DOHH2 (cell line): ENCODE results near the gene RAG2.

ENCODE experiments used
- H3F3A ChIP-seq: fragments of 200-600 bp; sonication (generic), shearing (Covaris generic); 2 replicates; pipeline ENCODE4 v1.6.0; 2016; ENCODE audit warnings: antibody characterized with exemption, mild to moderate bottlenecking; ENCODE audit not compliant: control insufficient read depth, insufficient read depth
- H3K27ac ChIP-seq: fragments of 200-600 bp; sonication (generic); 2 replicates; pipeline ENCODE4 v1.5.1; 2014; ENCODE audit warnings: low read depth, mild to moderate bottlenecking, low read length, moderate library complexity
- H3K27me3 ChIP-seq: fragments of 200-600 bp; sonication (generic); 2 replicates; pipeline ENCODE4 v1.6.1; 2014; ENCODE audit warnings: mild to moderate bottlenecking, low read length, mixed read lengths; ENCODE audit not compliant: control insufficient read depth
- H3K36me3 ChIP-seq: fragments of 200-600 bp; sonication (generic); 2 replicates; pipeline ENCODE4 v1.6.1; 2014; ENCODE audit warnings: mild to moderate bottlenecking, low read length, moderate library complexity, mixed read lengths; ENCODE audit not compliant: control insufficient read depth
- H3K4me1 ChIP-seq: fragments of 200-600 bp; sonication (generic); 2 replicates; pipeline ENCODE4 v1.6.1; 2014; ENCODE audit warnings: mild to moderate bottlenecking, low read length, mixed read lengths; ENCODE audit not compliant: control insufficient read depth
- H3K4me2 ChIP-seq: fragments of 200-600 bp; sonication (generic); 2 replicates; pipeline ENCODE4 v1.6.0; 2014; ENCODE audit warnings: mild to moderate bottlenecking, low read length, moderate library complexity
- H3K4me3 ChIP-seq: fragments of 200-600 bp; sonication (generic); 2 replicates; pipeline ENCODE4 v1.5.1; 2014; ENCODE audit warnings: mild to moderate bottlenecking, low read length, mixed read lengths
- H3K79me2 ChIP-seq: fragments of 200-600 bp; sonication (generic); 2 replicates; pipeline ENCODE4 v1.6.1; 2014; ENCODE audit warnings: mild to moderate bottlenecking, low read length, mixed read lengths; ENCODE audit not compliant: control insufficient read depth
- H3K9me2 ChIP-seq: fragments of 200-600 bp; sonication (generic); replicated peaks from 2 replicates; pipeline ENCODE4 v1.6.1; 2014; ENCODE audit warnings: mild to moderate bottlenecking, low read length, mixed read lengths; ENCODE audit not compliant: control insufficient read depth
- H3K9me3 ChIP-seq: fragments of 200-600 bp; sonication (generic); 2 replicates; pipeline ENCODE4 v1.6.1; 2014; ENCODE audit warnings: antibody characterized with exemption, low read length, mixed read lengths; ENCODE audit not compliant: control insufficient read depth, insufficient read depth
- H4K20me1 ChIP-seq: fragments of 200-600 bp; sonication (generic); 2 replicates; pipeline ENCODE4 v1.6.0; 2014; ENCODE audit warnings: low read depth, mild to moderate bottlenecking, antibody characterized with exemption, low read length, moderate library complexity; ENCODE audit not compliant: control insufficient read depth, insufficient read depth
- CTCF ChIP-seq: fragments of 200-600 bp; sonication (generic); IDR thresholded peaks from one replicate; pipeline ENCODE4 v1.5.1; 2014; ENCODE audit warnings: antibody characterized with exemption, mild to moderate bottlenecking, low read depth, low read length; ENCODE audit not compliant: poor library complexity, severe bottlenecking
- EZH2phosphoT487 ChIP-seq: fragments of 200-600 bp; sonication (generic); IDR thresholded peaks from 2 replicates; pipeline ENCODE4 v1.6.1; 2017; ENCODE audit warnings: borderline replicate concordance, mild to moderate bottlenecking, antibody characterized with exemption, low read length, moderate library complexity, mixed read lengths

The RAG2 gene

GRCh38 chr11:36581536-36581935, 16.5 kb downstream of the RAG2 start:
- TF ChIP-seq CTCF (no peak), EZH2phosphoT487 (no peak)
- H3K36me3 ChIP-seq = no peaks in the 10 kb centered on the region
- H3K9me3 ChIP-seq = peaks cover 5% of the 10 kb centered on the region; the same call in 1 of the 2 replicates
- H3K4me2 ChIP-seq = no peak overlapping the region
- no peaks in the 10 kb centered on the region for H4K20me1 ChIP-seq
- H3K27ac ChIP-seq = no peak overlapping the region
- no peaks in the 10 kb centered on the region for H3K4me1 ChIP-seq
- no peak overlapping the region for H3K4me3 ChIP-seq
- H3K79me2 ChIP-seq = no peaks in the 10 kb centered on the region
- H3K27me3 ChIP-seq = no peaks in the 10 kb centered on the region
- H3K9me2 ChIP-seq = no peaks in the 10 kb centered on the region
- H3F3A ChIP-seq = no peaks in the 10 kb centered on the region

- TF ChIP-seq EZH2phosphoT487 = no peak
- TF ChIP-seq CTCF = no peak
- H3K4me2 ChIP-seq = no peak overlapping the region
- H3K27ac ChIP-seq = no peak overlapping the region
- H3K9me3 ChIP-seq = peaks cover 5% of the 10 kb centered on the region; the same call in 1 of the 2 replicates
- no peaks in the 10 kb centered on the region for H3K9me2 ChIP-seq
- no peak overlapping the region for H3K4me3 ChIP-seq
- H3K27me3 ChIP-seq = no peaks in the 10 kb centered on the region
- H3F3A ChIP-seq = no peaks in the 10 kb centered on the region
- H4K20me1 ChIP-seq = no peaks in the 10 kb centered on the region
- no peaks in the 10 kb centered on the region for H3K36me3 ChIP-seq
- no peaks in the 10 kb centered on the region for H3K4me1 ChIP-seq
- no peaks in the 10 kb centered on the region for H3K79me2 ChIP-seq
Measured at GRCh38 chr11:36578458-36578857, 19.6 kb downstream of the RAG2 start.

- Histone ChIP-seq H3K4me1 (no peaks in the 10 kb centered on the region), H3K9me2 (no peaks in the 10 kb centered on the region), H3F3A (no peaks in the 10 kb centered on the region), H3K27ac (no peak overlapping the region), H3K9me3 (peaks cover 5% of the 10 kb centered on the region; the same call in 1 of the 2 replicates), H4K20me1 (no peaks in the 10 kb centered on the region), H3K36me3 (no peaks in the 10 kb centered on the region), H3K4me2 (no peak overlapping the region), H3K27me3 (no peaks in the 10 kb centered on the region), H3K4me3 (no peak overlapping the region), H3K79me2 (no peaks in the 10 kb centered on the region)
- TF ChIP-seq CTCF (no peak), EZH2phosphoT487 (no peak)
Measured at GRCh38 chr11:36577859-36578258, 20.2 kb downstream of the RAG2 start.
